ENCODE measurements around the gene PTP4A1.
A peak's percentile ranks its signal among the peaks of the same experiment; 100 is the strongest.
"Not testable (repeated sequence)": the region's sequence is repeated elsewhere in the genome, so short reads cannot be mapped to it uniquely, and the experiment has no call there.

The PTP4A1 gene

GRCh38 chr6:63584566-63584965 is 12.3 kb downstream of the PTP4A1 start:
- DNase-seq: no peak

- DNase-seq: not testable (repeated sequence)
Measured at GRCh38 chr6:63585652-63586051, 13.4 kb downstream of the PTP4A1 start.

- no peak for DNase-seq
Measured at GRCh38 chr6:63589952-63590411, 17.7 kb downstream of the PTP4A1 start.

GRCh38 chr6:63592886-63593285 is 20.6 kb downstream of the PTP4A1 start:
- no peak for DNase-seq

GRCh38 chr6:63597141-63598048 is 25.1 kb downstream of the PTP4A1 start:
- no peak for DNase-seq

GRCh38 chr6:63598049-63599036 is 26.1 kb downstream of the PTP4A1 start:
- peak; percentile 38 for DNase-seq

GRCh38 chr6:63599243-63599642 is 27.0 kb downstream of the PTP4A1 start:
- no peak for DNase-seq

- no peak for DNase-seq
Measured at GRCh38 chr6:63600136-63600535, 27.9 kb downstream of the PTP4A1 start.

GRCh38 chr6:63609231-63609630 is 37.0 kb downstream of the PTP4A1 start:
- no peak for DNase-seq

- no peak for DNase-seq
Measured at GRCh38 chr6:63610944-63611343, 38.7 kb downstream of the PTP4A1 start.

GRCh38 chr6:63611560-63611959 is 39.3 kb downstream of the PTP4A1 start:
- DNase-seq: no peak

- DNase-seq: no peak
Measured at GRCh38 chr6:63615590-63615989, 43.3 kb downstream of the PTP4A1 start.
